Stimulated activated naive CD4-positive, alpha-beta T cell (primary cell): Measurements from ENCODE around the gene PROK2.

Experiments used
- DNase-seq, 6 experiments: peaks; one replicate each; lab custom pipeline; 2025; lab: John Stamatoyannopoulos, UW

PROK2 gene

DNA sequence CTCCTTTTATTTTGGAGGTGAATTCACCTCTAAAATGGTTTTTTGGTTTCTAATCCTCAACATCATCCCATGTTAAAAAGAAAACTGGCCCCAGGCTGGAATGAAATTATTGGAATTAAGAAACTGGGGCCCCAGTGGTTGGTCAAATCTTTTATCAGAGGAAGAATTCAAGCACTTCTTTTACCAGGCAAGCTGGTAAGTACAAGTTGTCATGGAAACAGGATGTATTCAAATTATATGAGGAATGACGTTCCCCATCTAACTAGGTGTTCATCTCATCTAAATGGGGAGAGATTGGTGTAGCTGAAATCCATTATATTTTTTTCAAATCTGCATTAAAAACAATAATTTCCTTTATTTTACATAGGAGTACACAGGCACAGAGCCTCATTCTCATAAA is 50.1 kb downstream of the PROK2 start:
- DNase-seq, result no peak

GRCh38 chr3:71733319-71733718 is 51.6 kb downstream of the PROK2 start:
- DNase-seq, result no peak

GRCh38 chr3:71732637-71733036 is 52.3 kb downstream of the PROK2 start:
- no peak for DNase-seq

GRCh38 chr3:71728632-71729342 is 56.2 kb downstream of the PROK2 start:
- DNase-seq, result peak in 1 of 6 experiments; percentile 4

GRCh38 chr3:71726146-71726545 is 58.8 kb downstream of the PROK2 start:
- DNase-seq, result peak; percentile 41 to 68 (median 54)

DNA sequence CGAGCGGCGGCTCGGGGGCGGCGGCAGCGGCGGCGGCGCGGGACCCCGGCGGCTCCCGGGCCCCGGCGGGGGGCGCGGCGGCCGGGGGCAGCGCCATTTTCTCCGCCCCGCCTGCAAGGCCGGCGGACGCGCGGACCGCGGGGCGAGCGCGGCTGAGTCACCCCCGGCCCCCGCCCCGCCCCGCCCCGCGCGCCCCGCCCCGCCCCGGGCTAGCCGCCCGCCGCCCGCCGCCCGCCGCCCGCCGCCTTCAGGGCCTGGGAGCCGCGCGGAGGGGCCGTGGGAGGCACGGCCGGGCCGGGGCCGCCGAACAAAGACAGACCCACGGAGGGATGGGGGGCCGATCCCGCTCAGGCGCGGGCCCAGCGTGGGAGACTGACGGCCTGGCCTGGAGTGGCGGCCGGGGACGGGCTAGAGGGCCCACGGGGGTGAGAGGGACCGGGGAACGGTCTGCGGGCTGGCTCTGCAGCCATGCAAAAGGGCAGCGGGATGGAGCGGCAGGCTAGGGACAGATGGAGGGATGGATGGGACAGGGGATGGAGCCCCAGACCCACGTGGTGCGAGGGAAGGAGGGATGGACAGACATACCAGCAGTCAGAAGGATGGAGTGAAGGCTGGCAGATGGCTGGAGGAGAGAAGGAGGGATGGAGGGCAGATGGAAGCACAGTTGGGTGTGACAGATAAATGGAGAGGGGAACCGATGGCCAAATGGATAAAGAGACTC is 59.5 kb downstream of the PROK2 start, which contains the start of gene EIF4E3:
EIF4E3 (minus strand) TSS at position 132 of the 721 bp plus-strand sequence; CDS start at position 97, 35 bp downstream.
- peak in 5 of 6 experiments; percentile 19 to 39 (median 28) for DNase-seq

DNA sequence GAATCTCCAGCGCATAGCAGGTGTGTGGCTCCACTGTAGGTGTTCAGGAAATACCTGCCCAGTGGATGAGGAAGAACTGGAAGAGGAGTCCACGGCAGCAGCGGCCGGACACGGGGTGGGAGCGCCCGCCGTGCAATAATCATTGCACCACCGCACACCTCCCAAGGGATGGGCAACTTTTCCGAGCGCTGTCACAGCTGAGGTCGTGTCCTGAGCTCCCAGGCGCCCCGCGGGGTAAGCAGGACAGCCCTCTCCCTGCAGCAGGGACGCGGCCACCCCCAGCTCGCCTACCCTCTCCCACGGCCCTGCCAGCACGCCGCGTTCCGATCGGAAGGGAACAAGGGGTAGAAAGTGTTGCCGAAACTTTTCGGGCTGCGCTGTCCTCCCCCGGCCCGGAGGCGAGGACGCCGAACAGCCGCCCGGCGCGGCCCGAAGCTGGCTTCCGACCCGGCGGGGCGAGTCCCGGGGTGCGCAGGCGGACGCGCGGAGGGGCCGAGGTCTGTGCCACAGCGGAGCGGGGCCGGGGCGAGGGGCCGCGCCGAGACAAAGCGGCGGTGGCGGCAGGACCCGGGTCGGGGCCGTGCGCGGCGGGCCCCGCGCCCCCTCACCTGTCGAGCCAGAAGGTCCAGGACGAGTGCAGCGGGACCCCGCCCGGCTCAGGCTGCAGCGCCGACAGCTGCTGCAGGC is 60.2 kb downstream of the PROK2 start:
- peak in 5 of 6 experiments; percentile 7 to 55 (median 39) for DNase-seq

DNA sequence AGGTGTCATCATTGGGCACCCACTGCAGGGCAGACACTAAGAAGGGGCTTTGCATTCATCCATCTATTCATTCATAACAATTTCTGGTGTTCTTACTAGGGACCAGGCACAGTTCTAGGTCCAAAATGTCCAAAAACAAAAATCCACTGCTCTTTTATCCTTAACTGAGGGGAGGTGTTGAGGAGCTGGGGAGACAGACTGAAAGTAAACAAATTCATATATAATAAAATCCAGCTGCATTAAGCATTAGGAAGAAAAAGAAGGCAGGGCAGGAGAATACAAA is 60.8 kb downstream of the PROK2 start:
- peak in 1 of 6 experiments; percentile 26 for DNase-seq

- DNase-seq, result peak in 5 of 6 experiments; percentile 25 to 76 (median 71)
Measured at GRCh38 chr3:71723452-71724170, 61.3 kb downstream of the PROK2 start.

DNA sequence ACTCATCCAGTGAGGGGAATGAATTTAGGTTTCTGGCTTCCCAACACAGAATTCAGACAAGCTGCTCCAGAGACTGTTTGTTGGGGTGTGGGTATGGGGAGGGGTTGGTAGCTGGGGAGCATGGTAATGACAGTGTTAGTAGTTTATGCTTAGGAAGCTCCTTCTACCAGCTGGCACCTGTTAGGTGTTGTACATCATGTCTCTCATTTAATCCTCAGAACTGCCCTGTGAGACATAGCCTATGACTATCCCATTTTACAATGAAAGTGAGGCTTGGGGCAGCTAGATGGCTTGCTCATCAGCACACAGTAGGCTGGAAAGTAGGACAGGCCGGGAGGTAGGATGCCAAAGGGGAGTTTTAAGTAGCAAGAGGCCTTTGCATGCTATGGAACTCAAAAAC is 62.3 kb downstream of the PROK2 start:
- DNase-seq, result no peak
